ENCODE measurements around the gene CLIC3. TPM values are rescaled to one million over a fixed set of nuclear protein-coding genes. Genes with fewer than 3 reads are reported as not detected.
A peak's percentile ranks its signal among the peaks of the same experiment; 100 is the strongest.

The CLIC3 gene
- total RNA-seq, 2 experiments from 2014 or later: not detected

GRCh38 chr9:137037035-137037434, 40.7 kb upstream of the CLIC3 start:
- BruUV-seq (replicated peaks): no TSS peak
- ChIA-PET POLR2A (interaction anchor here (1.1 kb wide), 1 partner anchor 283 kb away, joined by 4 read pairs; no protein-coding TSS in a partner anchor), CTCF (ENCODE audit: unreplicated experiment) (interaction anchor here (0.6 to 1.1 kb wide), 2 partner anchors 25 to 62 kb away, joined by 3 to 4 read pairs; no protein-coding TSS in a partner anchor)
- intact Hi-C loops (cut with micrococcal nuclease; ENCODE audit: unreplicated experiment): no loop called here
- no peak overlapping the region for H3K4me2 ChIP-seq (ENCODE audit: low read length)
- no peaks in the 10 kb centered on the region for H3K9me3 ChIP-seq (ENCODE audit: low read length)
- no peak overlapping the region for H3K27ac ChIP-seq (ENCODE audit: low read depth, low read length, poor library complexity, severe bottlenecking)
- no peak for TF ChIP-seq CTCF (conservative IDR thresholded peaks at IDR 0.05; ENCODE audit: low read length)
- TF ChIP-seq EZH2phosphoT487 (IDR thresholded peaks at IDR 0.05; ENCODE audit: borderline replicate concordance, low read depth, low read length): no peak
- H3K4me1 ChIP-seq (ENCODE audit: insufficient read depth, low read length, poor library complexity, severe bottlenecking): peaks cover 19% of the 10 kb centered on the region
- H3K4me3 ChIP-seq (ENCODE audit: low read depth, low read length, poor library complexity, severe bottlenecking): no peak overlapping the region
- H4K20me1 ChIP-seq (ENCODE audit: insufficient read depth, low read length): no peaks in the 10 kb centered on the region
- no peaks in the 10 kb centered on the region for H3K79me2 ChIP-seq (ENCODE audit: insufficient read depth, low read depth, low read length)
- no peaks in the 10 kb centered on the region for H3K9me2 ChIP-seq (ENCODE audit: insufficient read depth, low read length)
- no peak overlapping the region for H2AFZ ChIP-seq (ENCODE audit: low read length)
- H3K36me3 ChIP-seq (ENCODE audit: insufficient read depth, low read length): no peaks in the 10 kb centered on the region
- DNase-seq (ENCODE audit: low spot score): no peak

- no peaks in the 10 kb centered on the region for H3K36me3 ChIP-seq (ENCODE audit: insufficient read depth, low read length)
- TF ChIP-seq CTCF (conservative IDR thresholded peaks at IDR 0.05; ENCODE audit: low read length) (no peak), EZH2phosphoT487 (IDR thresholded peaks at IDR 0.05; ENCODE audit: borderline replicate concordance, low read depth, low read length) (no peak)
- no peak overlapping the region for H2AFZ ChIP-seq (ENCODE audit: low read length)
- no peaks in the 10 kb centered on the region for H4K20me1 ChIP-seq (ENCODE audit: insufficient read depth, low read length)
- no peaks in the 10 kb centered on the region for H3K9me3 ChIP-seq (ENCODE audit: low read length)
- peaks cover 22% of the 10 kb centered on the region for H3K4me1 ChIP-seq (ENCODE audit: insufficient read depth, low read length, poor library complexity, severe bottlenecking)
- CTCF ChIA-PET (ENCODE audit: unreplicated experiment): interaction anchor here (0.6 to 1.5 kb wide), 7 partner anchors 8 to 88 kb away, joined by 3 to 8 read pairs (median 3); no protein-coding TSS in a partner anchor
- POLR2A ChIA-PET: no interaction called here
- no peak overlapping the region for H3K4me3 ChIP-seq (ENCODE audit: low read depth, low read length, poor library complexity, severe bottlenecking)
- H3K9me2 ChIP-seq (ENCODE audit: insufficient read depth, low read length): no peaks in the 10 kb centered on the region
- no TSS peak for BruUV-seq (replicated peaks)
- H3K79me2 ChIP-seq (ENCODE audit: insufficient read depth, low read depth, low read length): no peaks in the 10 kb centered on the region
- DNase-seq (ENCODE audit: low spot score): no peak
- H3K27ac ChIP-seq (ENCODE audit: low read depth, low read length, poor library complexity, severe bottlenecking): no peak overlapping the region
- H3K4me2 ChIP-seq (ENCODE audit: low read length): no peak overlapping the region
- intact Hi-C loops (cut with micrococcal nuclease; ENCODE audit: unreplicated experiment): loop anchor here (1.0 kb wide), 1 partner anchor 249 kb away; no protein-coding TSS in a partner anchor
Observed at GRCh38 chr9:137035937-137036336, 39.6 kb upstream of the CLIC3 start.

GRCh38 chr9:137035507-137035834, 39.1 kb upstream of the CLIC3 start:
- Histone ChIP-seq H3K79me2 (ENCODE audit: insufficient read depth, low read depth, low read length) (no peaks in the 10 kb centered on the region), H3K9me3 (ENCODE audit: low read length) (no peaks in the 10 kb centered on the region), H2AFZ (ENCODE audit: low read length) (no peak overlapping the region), H3K9me2 (ENCODE audit: insufficient read depth, low read length) (no peaks in the 10 kb centered on the region), H4K20me1 (ENCODE audit: insufficient read depth, low read length) (no peaks in the 10 kb centered on the region), H3K4me3 (ENCODE audit: low read depth, low read length, poor library complexity, severe bottlenecking) (no peak overlapping the region), H3K4me1 (ENCODE audit: insufficient read depth, low read length, poor library complexity, severe bottlenecking) (peaks cover 26% of the 10 kb centered on the region), H3K4me2 (ENCODE audit: low read length) (no peak overlapping the region), H3K27ac (ENCODE audit: low read depth, low read length, poor library complexity, severe bottlenecking) (no peak overlapping the region), H3K36me3 (ENCODE audit: insufficient read depth, low read length) (no peaks in the 10 kb centered on the region)
- ChIA-PET CTCF (ENCODE audit: unreplicated experiment) (interaction anchor here (0.6 to 1.5 kb wide), 8 partner anchors 8 to 342 kb away, joined by 3 to 8 read pairs (median 3); partner anchors contain the start of gene FBXW5), POLR2A (no interaction called here)
- no TSS peak for BruUV-seq (replicated peaks)
- TF ChIP-seq EZH2phosphoT487 (IDR thresholded peaks at IDR 0.05; ENCODE audit: borderline replicate concordance, low read depth, low read length): no peak
- peak; percentile 60 for TF ChIP-seq CTCF (conservative IDR thresholded peaks at IDR 0.05; ENCODE audit: low read length)
- intact Hi-C loops (cut with micrococcal nuclease; ENCODE audit: unreplicated experiment): loop anchor here (1.0 kb wide), 1 partner anchor 248 kb away; no protein-coding TSS in a partner anchor
- no peak for DNase-seq (ENCODE audit: low spot score)
